Measurements from ENCODE around the gene AP1G2.
"Not testable (repeated sequence)": the region's sequence is repeated elsewhere in the genome, so short reads cannot be mapped to it uniquely, and the experiment has no call there.

AP1G2 gene

DNA sequence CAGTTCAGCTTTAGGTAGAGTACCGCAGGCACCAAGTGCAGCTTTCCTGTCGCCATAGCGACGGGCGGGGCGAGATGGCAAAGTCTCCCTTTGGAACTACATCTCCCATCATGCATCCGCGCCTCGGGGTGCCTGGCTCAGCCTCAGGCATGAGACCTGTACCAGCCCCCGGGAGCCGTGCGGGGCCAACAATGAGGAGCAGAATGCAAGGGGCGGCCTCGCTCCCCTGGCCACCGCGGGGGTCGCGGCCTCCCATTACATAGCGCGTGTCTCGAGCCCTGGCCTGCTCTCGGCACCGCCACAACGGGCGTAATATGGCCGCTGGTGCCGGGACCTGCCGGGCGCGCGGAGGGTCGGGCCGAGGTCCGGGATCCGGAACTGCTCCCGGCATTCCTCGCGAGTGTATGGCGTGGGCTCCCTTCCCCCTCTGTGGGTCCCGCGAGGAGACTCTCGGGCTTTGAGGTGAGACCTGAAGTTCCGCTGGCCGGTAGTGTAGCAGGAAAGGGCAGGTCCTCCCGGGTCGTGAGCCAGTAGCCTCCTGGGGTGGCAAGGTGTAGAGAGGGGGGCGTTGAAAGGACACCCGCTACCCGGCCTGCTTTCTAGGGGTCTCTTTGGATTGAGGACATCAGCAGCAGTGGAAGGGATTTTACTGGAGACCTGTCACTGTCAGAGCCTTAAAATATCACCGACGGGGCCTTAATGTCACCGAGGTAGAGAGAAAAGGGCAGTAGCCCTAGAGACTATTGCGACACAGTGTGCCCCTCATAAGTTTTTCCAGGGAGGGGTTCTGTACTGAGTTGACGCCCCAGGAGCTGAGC lies 11.5 kb downstream of the AP1G2 start, which contains the start of gene THTPA:
THTPA (plus strand) TSS at position 390 of the 818 bp plus-strand sequence. CDS start 487 bp downstream, outside the sequence.
- DNase-seq, result peak; percentile 76

DNA sequence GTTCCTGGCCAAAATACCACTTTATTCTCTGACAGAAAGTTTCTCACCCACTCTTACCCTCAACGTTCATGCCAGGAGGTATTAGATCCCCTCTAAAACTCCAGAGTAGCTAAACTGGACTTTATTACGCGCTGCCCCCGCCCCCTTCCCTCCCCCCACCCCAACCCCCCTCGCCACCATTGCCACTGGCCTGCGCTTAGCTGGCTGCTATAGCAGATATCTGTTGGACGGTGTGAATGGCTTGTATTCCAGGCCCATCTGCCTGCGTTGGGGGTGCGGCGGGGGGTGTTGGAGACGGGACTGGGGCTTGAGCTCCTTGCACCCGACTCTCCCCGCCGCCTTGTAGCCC lies 12.1 kb downstream of the AP1G2 start:
- no peak for DNase-seq

DNA sequence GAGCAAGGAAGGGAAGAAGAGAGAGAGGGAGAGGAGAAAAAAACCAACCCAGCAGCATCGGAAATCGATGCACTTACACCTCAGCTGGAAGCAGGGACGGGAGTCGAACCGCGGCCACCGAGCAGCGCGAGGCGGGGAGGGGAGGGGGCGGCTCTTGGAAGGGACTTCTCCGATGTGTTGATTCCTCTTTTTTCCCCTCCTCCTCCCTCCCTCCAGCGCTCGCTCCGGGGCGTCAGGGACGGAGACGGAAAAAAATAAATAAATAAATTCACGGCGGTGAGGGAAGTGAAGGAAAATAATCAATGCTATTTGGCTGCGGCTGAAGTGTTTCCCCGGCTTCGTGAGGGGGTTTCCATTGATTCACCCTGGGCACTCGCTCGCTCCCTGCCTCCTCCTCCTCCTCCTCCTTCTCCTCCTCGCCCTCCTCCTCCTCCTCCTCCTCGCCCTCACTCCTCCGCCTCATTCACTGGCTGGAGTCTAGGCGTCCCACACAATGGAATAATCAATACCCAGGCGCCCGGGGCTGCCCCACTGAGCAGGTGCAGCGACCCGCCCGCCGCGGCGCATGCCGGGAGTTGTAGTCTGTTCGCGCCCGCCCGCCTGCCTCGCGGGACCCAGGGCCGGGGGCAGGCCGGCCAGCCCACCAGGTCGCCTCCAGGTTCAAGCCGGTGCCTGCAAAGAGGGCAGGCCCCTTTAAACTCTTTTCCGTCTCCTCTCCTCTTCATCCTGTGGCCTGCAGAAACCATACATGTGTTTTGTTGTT lies 16.1 kb downstream of the AP1G2 start, which contains the start of gene ZFHX2:
ZFHX2 (minus strand) TSS at position 500 of the 763 bp plus-strand sequence. CDS start 16,440 bp downstream, outside the sequence.
- DNase-seq, result peak; percentile 86

DNA sequence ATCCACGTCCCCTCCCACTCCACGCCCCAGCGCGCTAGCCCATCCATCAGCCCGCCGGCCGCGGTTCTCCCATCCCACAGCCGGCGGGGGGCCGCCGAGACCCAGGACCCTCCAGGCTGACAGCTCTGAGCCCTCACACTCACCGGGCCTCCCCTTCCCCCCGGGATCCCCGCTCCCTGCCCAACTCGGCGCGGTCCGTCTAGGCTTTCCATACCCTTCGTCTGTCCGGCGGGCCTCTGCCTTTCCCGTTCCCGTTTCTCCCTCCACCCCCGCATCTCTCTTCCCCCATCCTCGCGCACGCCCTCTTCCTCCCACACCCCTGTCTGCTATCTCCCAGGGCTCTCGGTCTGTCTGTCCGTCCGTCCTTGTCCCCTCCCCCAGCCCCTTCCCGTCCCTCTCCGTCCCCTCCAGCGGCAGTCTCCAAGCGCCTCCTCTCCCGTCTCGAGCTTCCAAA lies 16.8 kb downstream of the AP1G2 start:
- no peak for DNase-seq

DNA sequence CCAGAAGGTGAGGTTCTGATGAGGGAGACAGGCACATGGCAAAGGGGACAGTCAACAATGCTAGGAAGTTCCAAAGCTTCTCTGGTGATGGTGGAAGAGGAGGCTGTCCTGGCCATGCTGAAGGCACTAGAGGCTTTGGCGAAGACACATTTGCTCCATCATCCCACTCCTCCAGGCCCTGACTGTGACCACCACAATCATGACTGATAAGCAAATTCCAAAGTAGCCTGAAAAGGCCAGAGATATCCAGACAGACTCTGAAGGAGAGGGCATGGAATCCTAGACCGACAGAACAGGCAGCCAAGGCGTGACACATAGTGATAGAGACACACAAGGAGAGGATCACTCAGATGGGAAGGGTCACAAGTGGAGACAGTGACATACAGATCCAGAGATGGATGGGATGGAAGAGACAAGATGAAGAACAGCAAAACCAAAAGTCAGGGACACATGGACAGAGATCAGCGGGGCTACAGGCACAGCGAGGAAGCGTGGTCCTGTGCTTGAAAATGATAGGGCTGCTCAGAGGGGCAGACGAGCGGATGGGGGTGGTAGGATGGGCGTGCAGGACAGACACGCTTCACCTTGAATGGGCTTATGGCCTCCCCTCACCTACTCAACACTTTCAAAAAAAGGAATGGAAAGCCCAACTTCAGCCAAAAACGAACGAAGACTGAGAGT lies 17.3 kb downstream of the AP1G2 start:
- DNase-seq, result no peak

DNA sequence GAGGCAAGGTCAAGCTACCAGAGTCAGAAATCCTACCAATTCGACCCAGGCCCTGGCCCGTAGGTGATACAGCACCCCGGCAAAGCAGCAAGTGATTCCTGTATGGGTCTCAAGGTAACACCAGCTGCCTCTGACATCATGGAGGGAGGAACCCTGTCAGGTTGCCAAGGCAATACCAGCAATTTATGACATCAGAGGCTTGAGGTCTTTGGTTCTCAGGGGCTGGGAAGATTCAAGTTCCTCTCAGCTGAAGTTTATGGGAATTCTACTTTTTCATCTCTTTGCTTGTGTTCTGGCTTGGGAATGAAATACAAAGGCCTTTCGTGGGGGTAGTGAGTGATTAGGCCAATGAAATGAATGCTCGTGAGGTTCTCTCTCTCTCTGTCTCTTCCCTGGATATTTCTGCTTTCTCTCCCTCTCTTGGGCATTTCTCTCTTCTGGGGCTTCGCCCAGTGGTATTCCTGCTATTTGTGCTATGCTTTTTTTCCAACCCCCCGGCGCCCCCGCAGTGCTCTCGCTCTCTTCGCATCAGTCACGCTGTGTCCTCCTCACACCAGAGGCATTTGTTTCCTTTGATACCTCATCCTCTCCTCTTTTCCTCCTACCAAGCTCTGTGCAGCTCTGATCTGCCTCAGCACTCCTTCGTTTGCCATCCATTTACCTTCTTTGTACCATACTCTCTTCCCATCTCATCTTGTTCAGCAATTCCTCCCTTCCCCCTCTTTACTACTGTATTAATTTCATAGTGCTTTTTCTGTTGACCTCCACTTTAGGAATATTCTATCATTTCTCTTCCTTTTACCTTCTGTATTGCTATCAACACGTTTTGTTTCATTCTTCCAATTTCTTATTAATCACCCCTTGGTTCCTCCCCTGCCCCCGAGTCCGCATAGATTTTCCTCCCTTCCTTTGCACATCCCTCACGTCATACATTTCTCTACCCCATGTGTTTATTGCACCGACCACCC lies 19.0 kb downstream of the AP1G2 start:
- DNase-seq, result no peak

GRCh38 chr14:23547924-23548323 lies 19.7 kb downstream of the AP1G2 start:
- DNase-seq, result no peak

DNA sequence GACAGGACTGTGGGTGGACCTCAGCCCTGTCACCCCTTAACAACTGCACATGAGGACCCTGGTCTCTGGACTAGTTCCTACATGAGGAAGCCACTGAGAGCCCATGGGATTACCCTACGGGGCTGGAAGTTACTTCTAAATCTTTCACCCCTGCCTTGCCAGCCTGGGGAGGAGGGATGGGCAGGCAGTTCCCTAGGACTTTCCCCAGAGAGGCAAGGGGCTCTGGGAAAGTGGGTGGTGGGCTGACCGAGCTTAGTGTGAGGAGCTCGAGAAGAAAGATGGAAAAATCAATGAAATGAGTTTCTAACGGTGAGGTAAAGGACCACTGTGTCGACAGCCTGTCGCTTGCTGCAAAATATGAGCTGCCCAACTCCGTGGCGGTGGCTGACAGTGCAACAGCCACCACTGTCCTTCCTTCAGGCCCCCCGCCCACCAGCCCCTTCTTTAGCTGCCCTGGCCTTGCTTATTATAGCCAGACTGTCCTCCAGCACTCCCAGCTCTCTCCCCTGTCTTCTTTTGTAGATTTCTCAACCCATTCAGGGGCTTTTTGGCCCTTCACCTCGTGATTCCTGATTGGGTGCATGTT lies 21.0 kb downstream of the AP1G2 start:
- no peak for DNase-seq

- no peak for DNase-seq
Observed at GRCh38 chr14:23545740-23546365, 21.7 kb downstream of the AP1G2 start.

- DNase-seq, result peak; percentile 88
Observed at GRCh38 chr14:23544511-23545447, 22.8 kb downstream of the AP1G2 start.

GRCh38 chr14:23543403-23543802 lies 24.2 kb downstream of the AP1G2 start:
- DNase-seq, result no peak

- DNase-seq, result no peak
Observed at GRCh38 chr14:23542261-23542660, 25.3 kb downstream of the AP1G2 start.

GRCh38 chr14:23540141-23540469 lies 27.5 kb downstream of the AP1G2 start:
- DNase-seq, result no peak

DNA sequence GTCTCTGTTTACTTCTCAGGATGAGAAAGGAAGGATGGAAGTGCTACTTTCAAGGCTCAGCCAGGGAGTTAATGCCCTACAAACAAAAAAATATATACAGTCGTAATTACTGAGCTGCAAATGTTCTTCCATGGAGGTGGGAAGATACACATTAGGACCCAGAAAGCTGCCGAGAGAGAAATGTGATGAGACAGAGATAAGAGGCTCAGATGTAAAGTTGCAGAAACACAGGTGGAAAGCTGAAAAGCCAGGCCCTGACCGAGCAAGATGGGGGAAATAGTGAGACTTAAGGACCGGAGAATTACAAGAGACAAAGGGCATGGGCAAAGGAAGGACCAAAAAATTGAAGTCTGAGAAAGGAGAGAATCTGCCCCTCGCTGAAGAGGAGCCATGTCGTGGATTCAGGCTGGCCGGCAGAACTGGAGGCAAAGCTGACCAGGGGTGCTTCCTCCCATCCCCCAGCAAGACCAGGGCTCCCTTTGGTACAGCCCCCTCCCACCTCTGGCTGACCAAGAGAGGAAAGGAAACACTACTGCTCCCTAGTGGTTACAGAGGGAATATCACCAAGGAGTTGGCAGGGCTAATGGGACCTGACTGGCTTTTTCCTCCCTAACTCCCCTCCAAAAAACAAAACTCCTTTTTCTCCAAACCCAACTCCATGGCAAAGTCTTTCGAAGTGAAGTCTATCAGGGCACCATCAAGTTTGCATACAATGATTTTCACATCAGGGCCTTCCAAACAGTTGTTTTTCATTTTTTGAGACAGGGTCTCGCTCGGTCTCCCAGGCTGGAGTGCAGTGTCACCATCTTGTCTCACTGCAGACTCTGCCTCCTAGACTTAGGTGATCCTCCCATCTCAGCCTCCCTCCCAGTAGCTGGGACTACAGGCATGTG lies 28.1 kb downstream of the AP1G2 start:
- peak; percentile 47 for DNase-seq

GRCh38 chr14:23538785-23539184 lies 28.8 kb downstream of the AP1G2 start:
- DNase-seq, result no peak

- no peak for DNase-seq
Observed at GRCh38 chr14:23538050-23538718, 29.4 kb downstream of the AP1G2 start.

DNA sequence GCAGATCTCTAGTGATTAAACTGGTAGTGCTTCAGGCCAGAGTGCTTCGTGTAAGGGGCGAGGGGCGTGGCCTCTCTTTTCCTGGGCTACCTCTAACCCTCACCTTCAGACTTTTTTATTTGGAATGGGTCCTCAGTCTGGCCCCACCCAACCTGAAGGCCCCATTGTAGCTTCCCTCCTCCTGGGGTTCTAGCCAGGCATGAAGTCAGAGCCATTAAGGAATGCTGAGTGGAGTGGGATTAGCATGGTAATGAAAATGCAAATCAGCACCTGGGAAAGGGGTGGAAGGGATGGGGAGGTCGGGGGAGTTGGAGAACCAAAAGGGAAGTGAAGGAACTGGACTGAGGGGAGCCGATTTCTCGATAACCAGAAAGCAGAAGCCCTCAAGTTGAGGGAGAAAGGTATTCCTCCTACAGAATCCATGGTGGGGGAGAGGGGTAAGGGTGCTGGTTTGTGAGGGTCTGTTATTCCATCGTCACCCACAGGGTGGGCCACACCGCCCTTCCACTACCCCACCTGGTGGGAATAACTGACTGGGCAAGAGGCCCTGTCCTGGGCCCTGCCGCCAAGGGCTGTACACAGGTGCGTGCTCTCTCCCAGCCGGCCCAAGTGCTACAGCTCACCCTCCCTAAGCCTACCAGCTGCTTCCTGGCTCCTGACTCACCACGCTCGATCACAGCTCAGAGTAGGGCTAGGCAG lies 30.1 kb downstream of the AP1G2 start:
- DNase-seq, result no peak

DNA sequence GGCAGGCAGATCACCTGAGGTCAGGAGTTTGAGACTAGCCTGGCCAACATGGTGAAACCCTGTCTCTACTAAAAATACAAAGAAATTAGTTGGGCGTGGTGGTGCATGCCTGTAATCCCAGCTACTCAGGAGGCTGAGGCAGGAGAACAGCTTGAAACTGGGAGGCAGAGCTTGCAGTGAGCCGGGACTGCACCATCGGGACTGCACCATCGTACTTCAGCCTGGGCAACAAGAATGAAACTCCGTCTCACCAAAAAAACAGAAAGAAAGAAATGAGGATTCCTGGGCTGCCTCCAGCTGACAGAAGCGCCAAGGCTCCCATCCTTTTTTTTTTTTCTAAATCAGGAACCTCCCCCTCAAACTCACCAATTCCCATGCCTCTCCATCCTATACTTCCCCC lies 30.7 kb downstream of the AP1G2 start:
- not testable (repeated sequence) for DNase-seq
